Measurements from ENCODE around the gene TMEM121B.
A peak's percentile ranks its signal among the peaks of the same experiment; 100 is the strongest.

The TMEM121B gene

GRCh38 chr22:17137861-17138425 lies 16.8 kb upstream of the TMEM121B start:
- DNase-seq: no peak

- DNase-seq: no peak
Measured at GRCh38 chr22:17137170-17137569, 16.0 kb upstream of the TMEM121B start.

- DNase-seq: no peak
Measured at GRCh38 chr22:17135153-17135760, 14.1 kb upstream of the TMEM121B start.

GRCh38 chr22:17133137-17133536 lies 12.0 kb upstream of the TMEM121B start:
- DNase-seq: no peak

GRCh38 chr22:17132112-17132511 lies 11.0 kb upstream of the TMEM121B start:
- DNase-seq: peak; percentile 28 to 65

GRCh38 chr22:17131686-17132085 lies 10.5 kb upstream of the TMEM121B start:
- DNase-seq: peak; percentile 77 to 84

GRCh38 chr22:17130199-17130598 lies 9.0 kb upstream of the TMEM121B start:
- DNase-seq: no peak

GRCh38 chr22:17120711-17121232 lies 388 bp downstream of the TMEM121B start:
- peak in 1 of 2 experiments; percentile 45 for DNase-seq

GRCh38 chr22:17120281-17120680 lies 879 bp downstream of the TMEM121B start:
- DNase-seq: no peak

GRCh38 chr22:17119481-17120202 lies 1.5 kb downstream of the TMEM121B start:
- no peak for DNase-seq

- no peak for DNase-seq
Measured at GRCh38 chr22:17118342-17118741, 2.8 kb downstream of the TMEM121B start.

- no peak for DNase-seq
Measured at GRCh38 chr22:17117890-17118289, 3.3 kb downstream of the TMEM121B start.

GRCh38 chr22:17117400-17117799 lies 3.8 kb downstream of the TMEM121B start:
- DNase-seq: no peak

GRCh38 chr22:17116572-17117330 lies 4.4 kb downstream of the TMEM121B start:
- no peak for DNase-seq

- DNase-seq: no peak
Measured at GRCh38 chr22:17115945-17116565, 5.1 kb downstream of the TMEM121B start.

- no peak for DNase-seq
Measured at GRCh38 chr22:17115236-17115635, 5.9 kb downstream of the TMEM121B start.

- no peak for DNase-seq
Measured at GRCh38 chr22:17114898-17115235, 6.3 kb downstream of the TMEM121B start.

GRCh38 chr22:17114173-17114897 lies 6.8 kb downstream of the TMEM121B start:
- no peak for DNase-seq

- no peak for DNase-seq
Measured at GRCh38 chr22:17113600-17113999, 7.6 kb downstream of the TMEM121B start.

GRCh38 chr22:17112491-17113042 lies 8.6 kb downstream of the TMEM121B start:
- DNase-seq: no peak

- no peak for DNase-seq
Measured at GRCh38 chr22:17110791-17111550, 10.2 kb downstream of the TMEM121B start.
